CD4-positive, alpha-beta T cell treated with Interleukin-12 subunit alpha and Interleukin-12 subunit beta, for 1 hour (primary cell): ENCODE data around the gene MRPS14.
A peak's percentile ranks its signal among the peaks of the same experiment; 100 is the strongest.
"Not testable (repeated sequence)": the region's sequence is repeated elsewhere in the genome, so short reads cannot be mapped to it uniquely, and the experiment has no call there.

Experiments used
- DNase-seq: peaks from one replicate; pipeline ENCODE4 v3.0.0-alpha.2; 2020

Gene MRPS14

GRCh38 chr1:175023043-175023921 is at the start of gene MRPS14:
MRPS14 (minus strand) TSS chr1:175023425; CDS start chr1:175023408, 17 bp downstream.
- DNase-seq, result peak; percentile 99

DNA sequence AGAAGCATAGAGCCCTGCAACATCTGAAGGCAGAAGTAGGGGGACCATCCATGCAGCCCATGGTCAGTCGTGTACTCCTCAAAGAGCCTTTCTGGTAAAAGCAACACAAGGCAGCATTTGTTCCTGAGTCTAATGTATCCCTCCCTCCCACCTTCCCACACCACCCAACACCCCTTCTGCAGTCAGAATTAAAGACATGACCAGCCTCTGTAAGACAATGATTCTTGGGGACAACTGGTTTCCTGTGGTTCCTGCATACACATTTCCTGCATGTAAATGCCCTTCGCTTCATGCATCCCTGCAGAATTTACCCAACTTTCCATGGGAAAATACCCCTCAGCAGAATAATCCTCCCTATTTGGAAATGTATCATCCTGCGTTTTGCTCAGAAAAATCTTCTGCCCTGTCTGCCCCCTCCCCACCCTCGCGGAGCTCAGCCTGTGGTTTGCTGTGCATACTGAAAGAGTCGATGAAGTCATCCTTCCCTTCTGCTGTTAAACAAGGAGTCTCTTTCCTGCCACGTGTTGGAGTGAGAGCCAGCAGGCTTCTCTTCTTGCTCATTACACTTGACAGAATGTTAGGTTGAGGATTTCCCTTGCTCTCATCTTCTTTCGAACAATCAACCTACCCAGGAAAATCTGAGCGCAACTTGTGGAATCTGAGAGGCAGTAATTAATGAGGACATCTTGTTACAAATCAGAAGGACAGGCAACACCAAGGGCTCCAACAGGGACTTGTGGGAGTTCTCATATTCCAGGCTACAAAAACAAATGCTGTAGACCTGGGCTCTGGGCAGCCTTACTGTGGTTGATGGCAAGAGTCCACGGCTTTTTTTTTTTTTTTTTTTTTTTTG is 49.1 kb upstream of the MRPS14 start:
- no peak for DNase-seq

GRCh38 chr1:175071276-175071943 is 48.2 kb upstream of the MRPS14 start:
- no peak for DNase-seq

DNA sequence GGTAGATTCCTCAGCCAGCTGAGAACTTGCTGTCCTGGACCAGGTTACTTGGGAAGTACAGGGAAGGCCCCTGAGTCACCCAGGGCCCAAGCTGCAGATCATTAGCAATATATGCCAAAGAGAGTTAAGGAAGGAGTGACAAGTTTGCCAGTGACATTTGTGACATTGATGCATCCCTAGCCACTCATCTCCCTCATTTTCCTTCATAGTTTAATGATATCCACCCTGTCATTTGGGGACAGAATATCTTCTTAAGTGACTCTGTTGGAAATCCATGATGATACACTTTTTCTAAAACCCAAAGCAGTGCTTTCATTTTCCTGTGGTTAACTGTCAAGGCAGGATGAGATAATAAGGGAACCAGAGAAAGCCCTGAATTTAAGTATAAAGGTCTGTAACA is 47.6 kb upstream of the MRPS14 start:
- DNase-seq, result no peak

- DNase-seq, result no peak
Measured at GRCh38 chr1:175067362-175068106, 44.3 kb upstream of the MRPS14 start, which contains the start of gene TNN. TNN (plus strand) TSS chr1:175067833; CDS start chr1:175077419, 9,586 bp downstream.

DNA sequence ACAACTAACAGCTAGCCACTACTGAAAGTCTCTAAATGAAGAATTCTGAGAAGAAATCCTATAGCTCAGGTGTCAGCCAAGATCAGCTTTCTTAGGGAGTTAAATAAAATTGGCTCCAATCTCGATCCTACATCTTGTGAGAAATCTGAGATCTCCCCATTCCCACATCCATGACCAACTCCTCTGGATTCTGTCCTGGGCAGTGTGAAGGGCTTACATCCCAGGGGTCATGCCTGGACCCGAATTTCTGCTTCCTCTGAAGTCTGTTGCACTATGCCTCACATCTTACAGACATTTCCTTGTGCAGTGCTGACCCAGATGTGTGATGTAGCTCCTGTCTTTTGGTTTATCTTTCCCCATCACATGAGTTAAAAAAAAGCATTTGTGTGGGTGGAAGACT is 39.6 kb upstream of the MRPS14 start:
- no peak for DNase-seq

GRCh38 chr1:175062339-175062738 is 39.1 kb upstream of the MRPS14 start:
- DNase-seq, result no peak

- DNase-seq, result no peak
Measured at GRCh38 chr1:175054736-175055135, 31.5 kb upstream of the MRPS14 start.

DNA sequence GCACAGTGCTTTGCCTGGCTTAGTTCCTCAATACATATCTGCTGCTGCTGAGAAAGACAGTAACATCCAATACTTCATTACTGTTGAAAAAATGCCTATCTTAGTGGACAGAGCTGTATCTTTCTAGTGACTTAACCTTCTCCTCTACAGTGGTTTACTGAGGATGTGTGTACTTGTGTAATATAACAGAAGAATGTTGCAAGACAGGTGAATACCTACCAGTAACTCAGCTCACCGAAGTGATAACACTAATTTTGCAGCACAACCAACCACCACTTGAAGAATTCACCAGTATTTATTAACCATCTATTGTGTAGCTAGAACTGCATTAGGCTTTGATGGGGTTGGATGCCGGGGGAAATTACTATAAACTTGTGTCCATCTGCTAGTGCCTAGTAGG is 27.8 kb upstream of the MRPS14 start:
- no peak for DNase-seq

GRCh38 chr1:175045519-175045918 is 22.3 kb upstream of the MRPS14 start:
- DNase-seq, result no peak

DNA sequence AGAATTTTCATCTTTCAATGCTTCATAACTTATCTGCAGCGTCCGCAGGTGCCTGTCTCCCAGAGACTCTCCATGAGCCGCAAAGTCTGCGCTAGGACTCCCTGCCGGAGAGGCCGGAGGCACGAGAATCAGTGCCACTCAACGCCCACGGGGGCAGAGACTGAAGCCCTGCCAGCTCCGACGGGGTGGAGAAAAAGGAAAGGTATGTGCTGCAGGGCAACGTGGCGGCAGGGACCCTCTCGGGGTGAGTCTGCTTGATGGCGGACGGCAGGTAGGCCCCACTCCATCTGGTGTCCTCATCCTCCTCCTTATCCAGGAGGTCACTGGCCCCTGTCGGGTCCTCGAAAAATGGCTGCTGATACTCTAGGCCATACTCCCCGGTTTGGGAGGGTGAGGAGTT is 21.9 kb upstream of the MRPS14 start:
- no peak for DNase-seq

- not testable (repeated sequence) for DNase-seq
Measured at GRCh38 chr1:175044591-175044990, 21.4 kb upstream of the MRPS14 start.

DNA sequence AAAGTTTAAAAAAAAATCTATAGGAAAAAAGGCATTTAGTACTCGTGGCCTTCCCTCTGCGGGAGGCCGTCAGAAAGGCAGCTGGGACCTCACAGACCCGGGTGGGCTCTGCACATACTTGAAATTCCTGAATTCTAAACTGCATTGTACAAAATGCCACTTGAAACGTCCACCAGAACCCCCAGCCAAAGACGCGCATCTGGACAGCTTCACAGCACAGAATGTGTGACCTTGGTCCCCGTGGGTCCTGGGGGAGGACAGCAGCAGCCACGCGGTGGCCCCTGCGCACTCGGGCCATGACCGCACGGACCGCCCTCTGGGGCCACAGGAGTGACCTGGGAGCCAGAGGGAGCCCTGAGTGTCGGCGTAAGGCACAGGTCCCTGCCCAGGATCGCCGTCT is 20.6 kb upstream of the MRPS14 start:
- no peak for DNase-seq

DNA sequence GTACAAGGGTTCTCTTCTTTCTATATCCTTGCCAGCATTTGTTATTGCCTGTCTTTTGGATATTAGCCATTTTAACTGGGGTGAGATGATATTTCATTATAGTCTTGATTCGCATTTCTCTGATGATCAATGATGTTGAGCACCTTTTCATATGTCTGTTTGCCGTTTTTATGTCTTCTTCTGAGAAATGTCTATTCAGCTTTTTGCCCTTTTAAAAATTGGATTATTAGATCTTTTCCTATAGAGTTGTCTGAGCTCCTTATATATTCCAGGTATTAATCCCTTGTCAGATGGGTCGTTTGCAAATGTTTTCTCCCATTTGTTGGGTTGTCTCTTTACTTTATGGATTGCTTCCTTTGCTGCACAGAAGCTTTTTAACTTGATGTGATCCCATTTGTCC is 19.4 kb upstream of the MRPS14 start:
- DNase-seq, result no peak

GRCh38 chr1:175040324-175040879 is 17.2 kb upstream of the MRPS14 start:
- DNase-seq, result no peak

- DNase-seq, result no peak
Measured at GRCh38 chr1:175037416-175037815, 14.2 kb upstream of the MRPS14 start.

DNA sequence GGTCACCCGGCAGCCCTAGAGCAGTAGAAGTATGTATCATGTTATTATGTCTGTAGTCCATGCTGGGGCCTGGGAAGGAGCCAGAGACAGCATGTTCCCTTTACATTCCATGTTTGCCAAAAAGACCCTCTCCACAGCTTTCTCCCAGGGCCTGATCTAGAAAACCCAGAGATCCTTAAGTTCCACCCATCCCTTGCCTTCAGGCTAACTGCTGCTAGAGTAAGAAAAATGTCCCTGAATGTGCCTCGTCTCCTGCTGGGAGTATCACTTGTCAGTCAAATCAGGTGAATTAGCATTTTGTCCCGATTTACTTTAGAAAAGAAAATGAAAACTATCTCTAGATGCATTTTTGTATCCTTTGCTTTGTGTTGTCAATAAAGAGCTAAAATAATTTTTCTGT is 13.3 kb upstream of the MRPS14 start:
- DNase-seq, result no peak

DNA sequence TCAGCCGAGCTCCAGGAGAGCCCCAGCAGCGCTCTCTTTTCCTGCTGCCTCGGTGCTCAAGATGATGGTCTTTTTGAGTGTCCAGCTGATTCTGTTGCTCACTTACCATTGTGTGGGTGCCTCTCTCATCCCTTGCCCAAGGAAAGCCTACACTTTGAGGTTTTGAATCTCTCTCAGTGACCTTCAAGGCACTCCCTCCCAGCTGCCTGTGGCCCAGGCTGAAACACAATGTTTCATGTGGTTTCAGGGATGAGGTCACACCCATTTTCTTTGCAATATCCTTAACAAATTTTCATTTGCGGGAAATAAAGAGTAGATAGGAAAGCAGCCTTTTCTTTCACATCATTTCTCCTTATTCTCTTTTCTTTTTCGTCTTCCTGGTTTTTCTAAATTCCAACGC is 12.6 kb upstream of the MRPS14 start:
- DNase-seq, result no peak

DNA sequence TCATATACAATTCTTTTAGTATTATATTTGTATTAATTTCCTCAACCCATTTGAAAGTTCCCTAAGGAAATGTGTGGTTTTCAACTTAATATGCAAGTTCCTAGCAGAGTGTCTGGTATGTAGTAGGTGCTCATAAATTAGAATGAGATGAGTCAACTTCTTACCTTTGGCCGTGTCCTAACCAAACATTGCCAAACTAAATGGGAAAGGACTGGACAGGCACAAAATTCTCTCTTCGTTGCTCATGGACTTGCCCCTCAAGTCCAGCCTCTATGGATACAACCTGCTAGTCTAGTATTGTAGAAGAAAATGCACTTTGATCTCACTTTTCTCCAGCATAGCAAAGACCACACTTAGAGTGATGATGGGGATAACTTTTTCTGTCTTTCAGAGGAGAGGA is 11.6 kb upstream of the MRPS14 start:
- no peak for DNase-seq

DNA sequence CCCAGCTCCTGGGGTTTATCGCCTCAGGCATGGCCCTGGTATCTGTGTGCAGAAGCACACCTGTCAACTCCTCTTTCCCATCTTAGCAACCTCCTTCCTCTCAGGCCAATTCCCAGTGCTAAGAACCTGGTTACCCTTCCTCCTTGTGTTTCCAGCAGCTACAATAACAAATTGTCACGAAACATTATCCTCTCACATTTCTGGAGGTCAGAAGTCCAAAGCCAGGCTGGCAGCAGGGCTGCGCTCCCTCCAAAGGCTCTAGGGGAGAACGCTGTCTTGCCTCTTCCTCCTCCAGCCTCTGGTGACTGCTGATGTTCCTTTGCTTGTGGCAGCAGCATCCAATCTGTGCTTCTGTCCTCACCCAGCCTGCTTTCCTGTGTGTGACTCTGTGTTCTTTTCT is 10.7 kb upstream of the MRPS14 start:
- DNase-seq, result no peak

GRCh38 chr1:175024773-175025172 is 1.5 kb upstream of the MRPS14 start:
- DNase-seq, result no peak

DNA sequence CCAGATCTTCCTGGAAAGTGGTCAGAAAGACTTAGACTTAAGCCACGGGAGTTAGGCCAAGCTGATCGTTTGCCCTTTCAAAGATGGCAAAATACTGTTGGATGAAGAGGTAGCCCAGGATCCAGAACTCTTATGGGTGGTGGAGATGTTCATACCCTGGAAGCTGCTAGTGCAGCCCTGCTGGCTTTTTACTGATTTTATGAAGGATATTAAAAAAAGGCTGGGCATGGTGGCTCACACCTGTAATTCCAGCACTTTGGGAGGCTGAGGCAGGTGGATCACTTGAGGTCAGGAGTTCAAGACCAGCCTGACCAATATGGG is 657 bp upstream of the MRPS14 start:
- not testable (repeated sequence) for DNase-seq
